HCT116 (cell line): ENCODE results near the gene ESYT3.

ENCODE experiments used
- CBX3 ChIP-seq: IDR thresholded peaks from 2 replicates; pipeline ENCODE4 v1.6.1; 2012; ENCODE audit warnings: low read depth
- CEBPB ChIP-seq: IDR thresholded peaks from 2 replicates; pipeline ENCODE4 v1.6.1; 2012; ENCODE audit warnings: low read depth
- CTCF ChIP-seq, 3 experiments: fragments of 200-600 bp in 1 of 3; sonication (generic) in 1 of 3; IDR thresholded peaks in 2 of 3; conservative IDR thresholded peaks in 1 of 3; 2 replicates each; pipeline ENCODE4 v1.5.1; 2012 to 2017; ENCODE audit warnings: low read depth in 2 of 3, low read length in 2 of 3, antibody characterized with exemption in 1 of 3, borderline replicate concordance in 1 of 3, control low read depth in 1 of 3, mild to moderate bottlenecking in 1 of 3, mixed read lengths in 1 of 3, mixed run types in 1 of 3, moderate library complexity in 1 of 3; ENCODE audit not compliant: insufficient read depth in 1 of 3
- ELF1 ChIP-seq: IDR thresholded peaks from 2 replicates; pipeline ENCODE4 v1.6.1; 2012; ENCODE audit warnings: low read depth, borderline replicate concordance
- EZH2 ChIP-seq: fragments of 200-600 bp; sonication (generic); IDR thresholded peaks from 2 replicates; pipeline ENCODE4 v1.6.1; 2017; ENCODE audit warnings: antibody characterized with exemption, mixed run types
- MAX ChIP-seq: IDR thresholded peaks from 2 replicates; pipeline ENCODE4 v1.6.1; 2012
- POLR2A ChIP-seq: IDR thresholded peaks from 2 replicates; pipeline ENCODE4 v1.7.0; 2011; ENCODE audit warnings: borderline replicate concordance; ENCODE audit not compliant: insufficient read depth, insufficient read length; ENCODE audit errors: extremely low read depth
- POLR2AphosphoS5 ChIP-seq: IDR thresholded peaks from 2 replicates; pipeline ENCODE4 v1.6.1; 2011; ENCODE audit warnings: mild to moderate bottlenecking, low read depth, low read length, moderate library complexity
- RAD21 ChIP-seq: IDR thresholded peaks from 2 replicates; pipeline ENCODE4 v1.6.1; 2012; ENCODE audit warnings: low read depth, mild to moderate bottlenecking
- SIN3A ChIP-seq: IDR thresholded peaks from 2 replicates; pipeline ENCODE4 v1.6.1; 2012; ENCODE audit warnings: low read depth
- SP1 ChIP-seq: IDR thresholded peaks from 2 replicates; pipeline ENCODE4 v1.6.1; 2012; ENCODE audit warnings: low read depth
- YY1 ChIP-seq: IDR thresholded peaks from 2 replicates; pipeline ENCODE4 v1.6.1; 2011; ENCODE audit warnings: low read length, low read depth, moderate library complexity, mild to moderate bottlenecking; ENCODE audit not compliant: insufficient replicate concordance; ENCODE audit errors: extremely low read depth
- ZNF274 ChIP-seq: fragments of 200-500 bp; sonication (Bioruptor generic); IDR thresholded peaks from 2 replicates; pipeline ENCODE4 v1.6.1; 2014; ENCODE audit warnings: mild to moderate bottlenecking, low read depth, low read length, inconsistent platforms

- TF ChIP-seq CTCF (IDR thresholded peaks at IDR 0.05 in 2 of 3, conservative IDR thresholded peaks at IDR 0.05 in 1 of 3; ENCODE audit: borderline replicate concordance in 1 of 3, insufficient read depth in 1 of 3, low read depth in 2 of 3, low read length in 2 of 3): no peak
- TF ChIP-seq POLR2A: no peak
- no peak for TF ChIP-seq CEBPB
- no peak for TF ChIP-seq RAD21
- no peak for TF ChIP-seq POLR2AphosphoS5
- no peak for TF ChIP-seq SIN3A
- no peak for TF ChIP-seq EZH2
- TF ChIP-seq ELF1: no peak
- TF ChIP-seq MAX: no peak
- TF ChIP-seq CBX3: no peak
- TF ChIP-seq YY1: no peak
- TF ChIP-seq ZNF274: no peak
- no peak for TF ChIP-seq SP1
These were observed 27.0 kb upstream of the ESYT3 start for GRCh38 chr3:138407236-138407907.
